ENCODE measurements around the gene CFAP410. TPM values are rescaled to one million over a fixed set of nuclear protein-coding genes. Genes with fewer than 3 reads are reported as not detected.
"Not testable (repeated sequence)": the region's sequence is repeated elsewhere in the genome, so short reads cannot be mapped to it uniquely, and the experiment has no call there.

The CFAP410 gene
- total and polyA plus RNA-seq, 2 experiments from 2014 or later: 34.0 to 46.7 TPM

DNA sequence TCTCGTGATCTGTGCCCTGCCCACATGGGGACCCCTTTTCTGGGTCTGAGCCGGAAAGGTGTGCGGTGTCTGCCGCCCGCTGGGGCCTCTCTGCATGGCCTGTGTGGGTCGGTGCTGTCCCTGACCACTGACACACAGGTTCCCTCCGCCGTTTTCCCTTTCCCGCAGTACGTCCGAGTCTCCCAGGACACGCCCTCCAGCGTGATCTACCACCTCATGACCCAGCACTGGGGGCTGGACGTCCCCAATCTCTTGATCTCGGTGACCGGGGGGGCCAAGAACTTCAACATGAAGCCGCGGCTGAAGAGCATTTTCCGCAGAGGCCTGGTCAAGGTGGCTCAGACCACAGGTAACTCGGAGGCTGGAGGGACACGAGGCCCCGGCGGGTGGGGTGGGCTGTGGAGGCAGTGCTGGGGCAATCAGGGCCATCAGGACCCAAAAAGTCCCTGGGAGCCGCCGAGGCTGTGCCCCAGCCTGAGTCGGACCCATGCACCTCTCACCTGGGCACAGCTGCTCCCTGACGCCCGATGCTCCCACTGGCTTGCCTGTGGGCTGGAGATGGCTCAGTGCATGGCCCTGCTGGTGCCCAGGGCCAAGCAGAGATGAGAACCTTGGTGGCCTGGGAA is 27.5 kb upstream of the CFAP410 start:
- Histone ChIP-seq H3K27ac (no peak overlapping the region), H3K27me3 (peaks cover 8% of the 10 kb centered on the region)
- no peak for DNase-seq (ENCODE audit: low read depth in 1 of 2, low spot score in 1 of 2)

DNA sequence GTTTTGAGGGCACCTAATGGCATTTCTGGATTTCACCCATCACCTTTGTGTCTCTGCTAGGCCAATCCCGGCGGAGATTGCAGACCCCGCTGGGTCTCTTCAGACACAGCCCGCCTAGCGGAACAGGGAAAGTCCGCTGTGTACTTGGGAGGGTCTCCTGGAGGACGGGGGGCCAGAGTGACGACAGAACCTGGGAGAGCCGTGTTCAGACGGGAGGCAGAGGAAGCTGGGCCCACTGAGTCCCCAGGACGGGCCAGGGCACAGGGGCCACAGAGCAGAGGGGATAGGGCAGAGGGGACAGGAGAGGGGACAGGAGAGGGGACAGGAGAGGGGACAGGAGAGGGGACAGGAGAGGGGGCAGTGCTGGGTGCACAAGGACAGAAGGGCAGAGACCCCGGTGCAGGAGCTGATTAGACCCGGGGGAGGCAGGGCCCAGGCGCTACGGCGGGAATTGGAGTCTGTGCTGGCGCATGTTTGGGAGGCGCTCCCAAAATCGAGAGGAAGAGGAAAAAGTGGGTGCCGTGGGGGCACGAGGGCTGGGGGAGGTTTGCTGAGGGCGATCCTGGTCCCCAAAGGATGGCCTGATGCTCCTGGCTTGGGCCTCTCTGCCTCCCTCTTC is 26.9 kb upstream of the CFAP410 start:
- Histone ChIP-seq H3K4me3 (no peak overlapping the region), H3K9me3 (ENCODE audit: low read depth) (no peaks in the 10 kb centered on the region), H3K27me3 (peaks cover 8% of the 10 kb centered on the region), H3K27ac (no peak overlapping the region), H3K36me3 (no peaks in the 10 kb centered on the region), H3K4me1 (ENCODE audit: low read depth) (no peaks in the 10 kb centered on the region)
- DNase-seq (ENCODE audit: low read depth in 1 of 2, low spot score in 1 of 2): no peak
- TF ChIP-seq, protein P1, sequence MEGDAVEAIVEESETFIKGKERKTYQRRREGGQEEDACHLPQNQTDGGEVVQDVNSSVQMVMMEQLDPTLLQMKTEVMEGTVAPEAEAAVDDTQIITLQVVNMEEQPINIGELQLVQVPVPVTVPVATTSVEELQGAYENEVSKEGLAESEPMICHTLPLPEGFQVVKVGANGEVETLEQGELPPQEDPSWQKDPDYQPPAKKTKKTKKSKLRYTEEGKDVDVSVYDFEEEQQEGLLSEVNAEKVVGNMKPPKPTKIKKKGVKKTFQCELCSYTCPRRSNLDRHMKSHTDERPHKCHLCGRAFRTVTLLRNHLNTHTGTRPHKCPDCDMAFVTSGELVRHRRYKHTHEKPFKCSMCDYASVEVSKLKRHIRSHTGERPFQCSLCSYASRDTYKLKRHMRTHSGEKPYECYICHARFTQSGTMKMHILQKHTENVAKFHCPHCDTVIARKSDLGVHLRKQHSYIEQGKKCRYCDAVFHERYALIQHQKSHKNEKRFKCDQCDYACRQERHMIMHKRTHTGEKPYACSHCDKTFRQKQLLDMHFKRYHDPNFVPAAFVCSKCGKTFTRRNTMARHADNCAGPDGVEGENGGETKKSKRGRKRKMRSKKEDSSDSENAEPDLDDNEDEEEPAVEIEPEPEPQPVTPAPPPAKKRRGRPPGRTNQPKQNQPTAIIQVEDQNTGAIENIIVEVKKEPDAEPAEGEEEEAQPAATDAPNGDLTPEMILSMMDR (IDR thresholded peaks at IDR 0.05; ENCODE audit: low read depth, low read length): no peak

More for the DNA sequence above, 27.5 kb upstream of the CFAP410 start:
- TF ChIP-seq, protein P1 (IDR thresholded peaks at IDR 0.05; ENCODE audit: low read depth, low read length): no peak
- Histone ChIP-seq H3K4me1 (ENCODE audit: low read depth) (no peaks in the 10 kb centered on the region), H3K36me3 (no peaks in the 10 kb centered on the region), H3K4me3 (no peak overlapping the region), H3K9me3 (ENCODE audit: low read depth) (no peaks in the 10 kb centered on the region)

DNA sequence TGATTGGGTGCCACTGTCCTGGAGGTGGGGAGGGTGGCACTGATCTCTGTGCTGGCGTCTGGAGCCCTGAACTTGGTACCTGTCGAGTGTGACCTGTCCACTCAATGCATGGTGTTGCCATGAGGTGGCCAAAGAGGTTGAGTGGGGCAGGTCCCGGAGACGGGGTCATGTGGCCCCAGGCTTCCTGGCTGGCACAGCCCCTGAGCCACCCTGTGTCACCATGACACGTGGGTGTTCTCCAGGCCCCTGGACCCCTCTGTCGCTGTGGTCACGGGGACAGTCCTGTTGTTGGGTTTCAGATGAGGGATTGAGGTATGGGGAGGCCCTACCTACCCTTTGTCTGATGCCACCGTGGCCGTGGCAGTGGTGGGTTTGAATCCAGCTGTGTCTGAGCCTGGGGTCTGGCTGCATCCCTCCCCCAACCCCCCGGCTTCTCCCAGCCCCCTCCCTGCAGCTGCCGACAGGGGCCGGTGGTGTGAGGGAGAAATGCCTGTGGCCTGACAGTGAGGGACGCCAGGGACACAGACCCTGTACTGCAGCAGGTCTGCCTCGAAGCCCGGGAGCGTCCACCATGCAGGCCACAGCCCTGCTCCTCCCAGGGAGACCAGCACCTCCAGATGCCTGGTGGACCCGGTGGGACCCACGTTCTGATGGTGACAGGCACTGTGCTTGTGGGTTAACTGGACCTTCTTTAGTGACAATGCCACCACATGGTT is 26.2 kb upstream of the CFAP410 start:
- no peak overlapping the region for H3K4me3 ChIP-seq
- H3K9me3 ChIP-seq (ENCODE audit: low read depth): no peaks in the 10 kb centered on the region
- H3K27me3 ChIP-seq: peaks cover 8% of the 10 kb centered on the region
- TF ChIP-seq, protein P1 (IDR thresholded peaks at IDR 0.05; ENCODE audit: low read depth, low read length): no peak
- H3K4me1 ChIP-seq (ENCODE audit: low read depth): no peaks in the 10 kb centered on the region
- no peaks in the 10 kb centered on the region for H3K36me3 ChIP-seq
- H3K27ac ChIP-seq: no peak overlapping the region
- DNase-seq (ENCODE audit: low read depth in 1 of 2, low spot score in 1 of 2): no peak

DNA sequence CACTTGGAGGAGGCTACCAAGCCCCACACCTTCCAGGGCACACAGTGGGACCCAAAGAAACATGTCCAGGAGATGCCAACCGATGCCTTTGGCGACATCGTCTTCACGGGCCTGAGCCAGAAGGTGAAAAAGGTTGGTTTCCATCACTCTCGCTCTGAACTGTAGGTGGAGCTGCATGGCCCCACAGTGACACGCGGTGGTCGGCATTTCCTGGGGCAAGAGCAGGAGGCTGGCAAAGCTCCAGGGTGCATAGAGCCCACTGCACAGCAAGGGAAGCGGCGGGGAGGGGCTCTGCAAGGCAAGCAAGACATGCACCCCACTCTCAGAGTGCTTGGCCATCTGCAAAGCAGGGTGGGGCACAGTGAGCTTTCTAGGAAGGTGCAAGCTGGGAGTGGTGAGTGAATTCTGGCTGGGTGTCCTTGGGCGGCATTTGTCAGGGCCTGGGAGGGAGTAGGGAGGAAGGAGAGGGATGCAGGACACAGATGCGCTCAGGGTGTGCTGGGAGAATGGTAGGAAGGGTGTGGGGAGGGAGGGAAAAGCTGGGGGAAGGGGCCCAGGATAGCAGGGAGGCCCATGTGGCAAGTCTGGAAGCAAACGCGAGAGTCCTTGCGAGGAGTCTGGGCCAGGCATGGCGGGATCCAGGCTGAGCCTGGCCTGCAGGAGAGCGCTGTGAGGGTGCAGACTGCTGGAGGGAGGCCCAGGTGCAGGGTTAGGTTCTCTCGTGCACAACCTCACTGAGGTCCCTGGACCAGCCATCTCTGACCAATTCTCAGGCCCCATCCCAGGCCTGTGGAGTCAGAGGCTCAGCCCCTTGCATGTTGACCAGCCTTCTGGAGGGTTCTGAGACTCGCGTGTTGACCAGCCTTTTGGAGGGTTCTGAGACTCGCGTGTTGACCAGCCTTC is 25.2 kb upstream of the CFAP410 start:
- Histone ChIP-seq H3K27me3 (peaks cover 8% of the 10 kb centered on the region), H3K4me1 (ENCODE audit: low read depth) (no peaks in the 10 kb centered on the region), H3K9me3 (ENCODE audit: low read depth) (no peaks in the 10 kb centered on the region), H3K27ac (no peak overlapping the region), H3K4me3 (no peak overlapping the region), H3K36me3 (no peaks in the 10 kb centered on the region)
- TF ChIP-seq, protein P1 (IDR thresholded peaks at IDR 0.05; ENCODE audit: low read depth, low read length): no peak
- no peak for DNase-seq (ENCODE audit: low read depth in 1 of 2, low spot score in 1 of 2)

DNA sequence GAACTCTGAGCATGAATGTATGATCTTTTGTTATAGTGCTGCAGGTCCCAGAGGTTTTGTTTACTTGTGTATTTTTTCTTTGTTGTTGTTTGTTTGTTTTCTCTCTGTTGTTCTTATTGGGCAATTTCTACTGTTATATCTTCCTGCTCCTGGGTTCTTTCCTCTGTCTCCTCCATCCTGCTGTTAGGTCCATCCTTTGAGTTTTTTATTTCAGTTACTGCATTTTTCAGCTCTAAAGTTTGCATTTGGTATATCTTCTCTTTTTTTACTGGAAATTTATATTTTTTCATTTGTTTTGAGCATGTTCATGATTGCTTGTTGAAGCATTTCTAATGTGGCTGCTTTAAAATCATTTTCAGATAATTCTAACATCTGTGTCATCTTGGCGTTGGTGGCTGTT is 24.1 kb upstream of the CFAP410 start:
- TF ChIP-seq, protein P1 (IDR thresholded peaks at IDR 0.05; ENCODE audit: low read depth, low read length): no peak
- DNase-seq (ENCODE audit: low read depth in 1 of 2, low spot score in 1 of 2): no peak
- no peaks in the 10 kb centered on the region for H3K4me1 ChIP-seq (ENCODE audit: low read depth)
- H3K27me3 ChIP-seq: no peaks in the 10 kb centered on the region
- H3K27ac ChIP-seq: no peak overlapping the region
- H3K9me3 ChIP-seq (ENCODE audit: low read depth): no peaks in the 10 kb centered on the region
- no peak overlapping the region for H3K4me3 ChIP-seq
- no peaks in the 10 kb centered on the region for H3K36me3 ChIP-seq

DNA sequence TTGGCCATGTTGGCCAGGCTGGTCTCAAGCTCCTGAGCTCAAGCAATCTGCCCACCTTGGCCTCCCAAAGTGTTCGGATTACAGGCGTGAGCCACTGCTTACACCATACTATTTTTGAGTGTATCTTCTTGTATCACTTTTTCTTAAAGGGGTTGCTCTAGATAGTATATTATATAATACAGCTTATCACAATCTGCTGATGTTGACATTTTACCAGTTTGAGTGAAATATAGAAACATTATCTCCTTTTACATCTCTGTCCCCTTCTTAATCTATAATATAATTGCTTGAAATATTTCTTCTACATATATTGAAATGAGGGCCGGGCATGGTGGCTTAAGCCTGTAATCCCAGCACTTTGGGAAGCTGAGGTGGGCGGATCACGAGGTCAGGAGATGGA is 22.7 kb upstream of the CFAP410 start:
- not testable (repeated sequence) for H3K4me1 ChIP-seq (ENCODE audit: low read depth); H3K27me3 ChIP-seq; H3K36me3 ChIP-seq; H3K9me3 ChIP-seq (ENCODE audit: low read depth); H3K4me3 ChIP-seq; H3K27ac ChIP-seq; DNase-seq (ENCODE audit: low read depth in 1 of 2, low spot score in 1 of 2)
